C4-2B (cell line): Measurements from ENCODE around the gene NTRK1.

Experiments used
- CTCF ChIP-seq: fragments of 450-650 bp; conservative IDR thresholded peaks from 2 replicates; pipeline ENCODE4 v1.5.1; 2017; ENCODE audit warnings: mild to moderate bottlenecking
- ZFX ChIP-seq: fragments of 450-650 bp; IDR thresholded peaks from 2 replicates; pipeline ENCODE4 v1.6.1; 2017

DNA sequence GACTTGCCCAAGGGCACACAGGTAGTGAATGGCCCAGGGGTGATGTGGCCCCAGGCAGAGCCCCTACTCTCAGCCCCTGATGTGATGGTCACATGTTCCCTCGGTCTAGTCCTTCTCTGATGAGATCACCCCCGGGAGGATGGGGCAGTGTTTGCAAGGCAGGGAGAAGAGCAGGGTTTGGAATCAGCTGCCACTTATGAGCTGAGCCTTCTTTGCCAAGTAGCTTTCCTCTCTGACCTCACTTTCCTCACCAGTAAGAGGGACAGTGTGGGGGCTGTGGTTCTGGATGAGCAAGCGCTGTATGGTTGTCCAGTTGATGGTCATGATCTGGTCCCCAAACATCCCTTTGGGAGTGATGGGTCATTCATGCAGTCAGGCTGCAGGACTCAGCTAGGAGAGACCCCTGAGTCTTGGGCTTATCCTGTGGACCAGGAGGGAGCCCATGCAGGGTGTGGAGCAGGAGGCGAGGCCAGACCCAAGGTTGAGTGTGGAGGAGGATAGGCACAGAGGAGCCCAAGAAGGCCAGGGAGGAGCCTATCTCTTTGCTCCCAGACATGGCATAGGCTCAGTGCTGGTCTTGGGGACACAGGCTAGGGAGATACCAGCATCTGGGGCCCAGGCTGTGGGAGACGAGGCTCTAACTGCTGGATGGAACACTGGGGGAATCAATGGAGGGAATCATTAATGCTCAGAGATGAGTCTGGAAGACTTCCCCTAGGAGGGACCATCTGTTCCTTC is 16.9 kb downstream of the NTRK1 start:
- TF ChIP-seq CTCF (no peak), ZFX (no peak)
